PC-9 (cell line): Measurements from ENCODE around the gene PCGF3. TPM values are rescaled to one million over a fixed set of nuclear protein-coding genes. Genes with fewer than 3 reads are reported as not detected.

Experiments used
- BruUV-seq: library from RNA; stranded (reverse); fragments of 400-500 nt; replicated peaks from 2 replicates; lab custom pipeline; 2021; lab: Mats Ljungman, UMichigan
- CTCF ChIA-PET: fragments of 300-600 bp; sonication (Branson Sonifier 250); formaldehyde crosslinking; loops from one replicate; lab custom pipeline; 2022; ENCODE audit warnings: antibody characterized with exemption; lab: Charles Lee
- POLR2A ChIA-PET: fragments of 300-600 bp; sonication (Branson Sonifier 250); formaldehyde crosslinking; loops from one replicate; lab custom pipeline; 2022; ENCODE audit warnings: antibody characterized with exemption; ENCODE audit not compliant: unreplicated experiment; lab: Charles Lee
- DNase-seq, 2 experiments: peaks; one replicate each; pipeline versions ENCODE4 v3.0.0 to v3.0.0-alpha.2; 2015 to 2022; ENCODE audit warnings: mixed read lengths in 1 of 2
- H2AFZ ChIP-seq: fragments of 200-600 bp; sonication (generic); 2 replicates; pipeline ENCODE4 v1.8.1; 2017; ENCODE audit warnings: antibody characterized with exemption
- H3F3A ChIP-seq: fragments of 200-600 bp; sonication (generic); 2 replicates; pipeline ENCODE4 v1.8.1; 2017; ENCODE audit warnings: antibody characterized with exemption, mild to moderate bottlenecking, low read depth; ENCODE audit not compliant: insufficient read depth
- H3K27ac ChIP-seq: fragments of 200-600 bp; sonication (generic); 2 replicates; pipeline ENCODE4 v1.6.1; 2016; ENCODE audit warnings: mixed run types
- H3K27me3 ChIP-seq: fragments of 200-600 bp; sonication (generic); 2 replicates; pipeline ENCODE4 v1.6.1; 2016; ENCODE audit warnings: low read depth, mixed run types; ENCODE audit not compliant: insufficient read depth
- H3K36me3 ChIP-seq: fragments of 200-600 bp; sonication (generic); 2 replicates; pipeline ENCODE4 v1.6.1; 2016; ENCODE audit warnings: low read depth, mixed run types
- H3K4me1 ChIP-seq: fragments of 200-600 bp; sonication (generic); replicated peaks from 2 replicates; pipeline ENCODE4 v1.6.1; 2016; ENCODE audit warnings: mixed run types; ENCODE audit not compliant: insufficient read depth
- H3K4me2 ChIP-seq: fragments of 200-600 bp; sonication (generic); 2 replicates; pipeline ENCODE4 v1.6.1; 2017; ENCODE audit warnings: mixed run types
- H3K4me3 ChIP-seq: fragments of 200-600 bp; sonication (generic); 2 replicates; pipeline ENCODE4 v1.6.1; 2016; ENCODE audit warnings: mixed run types
- H3K79me2 ChIP-seq: fragments of 200-600 bp; sonication (generic); 2 replicates; pipeline ENCODE4 v1.6.1; 2017; ENCODE audit warnings: low read depth, mixed run types
- H3K9me2 ChIP-seq: fragments of 200-600 bp; sonication (generic); 2 replicates; pipeline ENCODE4 v1.8.1; 2017; ENCODE audit warnings: mild to moderate bottlenecking; ENCODE audit not compliant: insufficient read depth
- H3K9me3 ChIP-seq: fragments of 200-600 bp; sonication (generic); 2 replicates; pipeline ENCODE4 v1.8.1; 2016; ENCODE audit warnings: low read depth; ENCODE audit not compliant: insufficient read depth
- H4K20me1 ChIP-seq: fragments of 200-600 bp; sonication (generic); 2 replicates; pipeline ENCODE4 v1.8.1; 2017; ENCODE audit not compliant: insufficient read depth
- CTCF ChIP-seq: fragments of 200-600 bp; sonication (generic); conservative IDR thresholded peaks from 2 replicates; pipeline ENCODE4 v1.6.1; 2017; ENCODE audit warnings: mixed run types, antibody characterized with exemption, mild to moderate bottlenecking, moderate library complexity
- EZH2 ChIP-seq: fragments of 200-600 bp; sonication (generic); IDR thresholded peaks from 2 replicates; pipeline ENCODE4 v1.8.0; 2017; ENCODE audit warnings: antibody characterized with exemption, low read depth
- intact Hi-C: fragments of 100-400 bp; cut with micrococcal nuclease; formaldehyde crosslinking; loops from one replicate; pipeline ENCODE4 v1.10.0; 2022; ENCODE audit not compliant: unreplicated experiment
- total RNA-seq: library from RNA; stranded (reverse); gene quantifications from 2 replicates; pipeline ENCODE4 v1.2.3, GENCODE V29; 2021

Gene PCGF3
- total RNA-seq, 1 experiment from 2014 or later, result 60.8 TPM

GRCh38 chr4:815464-816146 is 110.0 kb downstream of the PCGF3 start:
- Histone ChIP-seq H2AFZ (no peak overlapping the region), H3K4me2 (no peak overlapping the region), H3K27ac (no peak overlapping the region), H3K4me3 (no peak overlapping the region), H3K27me3 (no peaks in the 10 kb centered on the region), H4K20me1 (no peaks in the 10 kb centered on the region; the same call in 1 of the 2 replicates), H3K9me2 (no peaks in the 10 kb centered on the region), H3K9me3 (no peaks in the 10 kb centered on the region), H3K36me3 (no peaks in the 10 kb centered on the region), H3K79me2 (no peaks in the 10 kb centered on the region), H3F3A (peaks cover 5% of the 10 kb centered on the region; the same call in 1 of the 2 replicates), H3K4me1 (peaks cover 10% of the 10 kb centered on the region; the same call in 1 of the 2 replicates)
- intact Hi-C loops, result no loop called here
- no TSS peak for BruUV-seq
- ChIA-PET CTCF (no interaction called here), POLR2A (no interaction called here)
- DNase-seq, result no peak
- no peak for TF ChIP-seq EZH2
- TF ChIP-seq CTCF, result no peak

- BruUV-seq, result no TSS peak
- no peak overlapping the region for H3K27ac ChIP-seq
- no peaks in the 10 kb centered on the region for H3K27me3 ChIP-seq
- no peaks in the 10 kb centered on the region for H3K79me2 ChIP-seq
- H3K9me3 ChIP-seq, result no peaks in the 10 kb centered on the region
- CTCF ChIA-PET, result no interaction called here
- intact Hi-C loops, result no loop called here
- H3K36me3 ChIP-seq, result no peaks in the 10 kb centered on the region
- no peak overlapping the region for H2AFZ ChIP-seq
- peaks cover 10% of the 10 kb centered on the region; the same call in 1 of the 2 replicates for H3K4me1 ChIP-seq
- no peak for DNase-seq
- H4K20me1 ChIP-seq, result no peaks in the 10 kb centered on the region; the same call in 1 of the 2 replicates
- no peak overlapping the region for H3K4me3 ChIP-seq
- POLR2A ChIA-PET, result no interaction called here
- no peak overlapping the region for H3K4me2 ChIP-seq
- no peaks in the 10 kb centered on the region for H3K9me2 ChIP-seq
- TF ChIP-seq EZH2 (no peak), CTCF (no peak)
- peaks cover 9% of the 10 kb centered on the region; the same call in 1 of the 2 replicates for H3F3A ChIP-seq
Observed at GRCh38 chr4:818106-818921, 112.7 kb downstream of the PCGF3 start.

- Histone ChIP-seq H4K20me1 (no peaks in the 10 kb centered on the region; the same call in 1 of the 2 replicates), H3K36me3 (no peaks in the 10 kb centered on the region), H3K79me2 (no peaks in the 10 kb centered on the region), H3K9me3 (no peaks in the 10 kb centered on the region), H3K4me1 (no peaks in the 10 kb centered on the region), H3K27me3 (no peaks in the 10 kb centered on the region), H3K4me2 (no peak overlapping the region), H3K9me2 (no peaks in the 10 kb centered on the region), H2AFZ (no peak overlapping the region), H3F3A (peaks cover 13% of the 10 kb centered on the region; the same call in 1 of the 2 replicates), H3K27ac (no peak overlapping the region), H3K4me3 (no peak overlapping the region)
- ChIA-PET CTCF (no interaction called here), POLR2A (no interaction called here)
- no peak for TF ChIP-seq EZH2
- no peak for TF ChIP-seq CTCF
- no TSS peak for BruUV-seq
- intact Hi-C loops, result no loop called here
- DNase-seq, result no peak
Observed at GRCh38 chr4:819401-820229, 114.0 kb downstream of the PCGF3 start.
